GM12872 (cell line): ENCODE results near the gene CHST8.

Experiments
- CTCF ChIP-seq: IDR thresholded peaks from 3 replicates; pipeline ENCODE4 v1.5.1; 2011; ENCODE audit warnings: low read depth, mild to moderate bottlenecking, low read length, moderate library complexity; ENCODE audit not compliant: insufficient read depth

CHST8 gene

GRCh38 chr19:33818411-33818810 is 196.7 kb downstream of the CHST8 start:
- no peak for TF ChIP-seq CTCF

- no peak for TF ChIP-seq CTCF
Measured at GRCh38 chr19:33819506-33819879, 197.7 kb downstream of the CHST8 start.

- TF ChIP-seq CTCF: no peak; the same call in 2 of the 3 replicates
Measured at GRCh38 chr19:33819880-33820781, 198.4 kb downstream of the CHST8 start.

- TF ChIP-seq CTCF: no peak
Measured at GRCh38 chr19:33821871-33822270, 200.1 kb downstream of the CHST8 start.
